Smooth muscle cell (in vitro differentiated cells): ENCODE data around the gene HOXA13. TPM values are rescaled to one million over a fixed set of nuclear protein-coding genes. Genes with fewer than 3 reads are reported as not detected.

Experiments
- DNase-seq: peaks from one replicate; lab custom pipeline; 2025; ENCODE audit not compliant: unreplicated experiment; lab: John Stamatoyannopoulos, UW
- H2AFZ ChIP-seq: fragments of 200-600 bp; sonication (generic); 2 replicates; pipeline ENCODE4 v1.6.0; 2016; ENCODE audit warnings: antibody characterized with exemption, low read depth, mild to moderate bottlenecking
- H3F3A ChIP-seq: fragments of 200-600 bp; sonication (generic); 2 replicates; pipeline ENCODE4 v1.6.0; 2017; ENCODE audit warnings: antibody characterized with exemption, low read depth
- H3K27ac ChIP-seq: fragments of 200-600 bp; sonication (generic); 2 replicates; pipeline ENCODE4 v1.5.1; 2016; ENCODE audit warnings: low read depth, mild to moderate bottlenecking
- H3K27me3 ChIP-seq: fragments of 200-600 bp; sonication (generic); 2 replicates; pipeline ENCODE4 v1.6.1; 2016; ENCODE audit warnings: low read depth, mild to moderate bottlenecking
- H3K36me3 ChIP-seq: fragments of 200-600 bp; sonication (generic); 2 replicates; pipeline ENCODE4 v1.5.1; 2016; ENCODE audit warnings: low read depth
- H3K4me1 ChIP-seq: fragments of 200-600 bp; sonication (generic); 2 replicates; pipeline ENCODE4 v1.5.1; 2016; ENCODE audit warnings: low read depth
- H3K4me2 ChIP-seq: fragments of 200-600 bp; sonication (generic); 2 replicates; pipeline ENCODE4 v1.6.0; 2016; ENCODE audit warnings: mild to moderate bottlenecking
- H3K4me3 ChIP-seq: fragments of 200-600 bp; sonication (generic); 2 replicates; pipeline ENCODE4 v1.5.1; 2016; ENCODE audit warnings: mild to moderate bottlenecking
- H3K79me2 ChIP-seq: fragments of 200-600 bp; sonication (generic); 2 replicates; pipeline ENCODE4 v1.6.0; 2016; ENCODE audit warnings: low read depth, mild to moderate bottlenecking
- H3K9ac ChIP-seq: fragments of 200-600 bp; sonication (generic); 2 replicates; pipeline ENCODE4 v1.6.0; 2016; ENCODE audit warnings: low read depth
- H3K9me3 ChIP-seq: fragments of 200-600 bp; sonication (generic); replicated peaks from 2 replicates; pipeline ENCODE4 v1.5.1; 2016; ENCODE audit warnings: low read depth
- H4K20me1 ChIP-seq: fragments of 200-600 bp; sonication (generic); 2 replicates; pipeline ENCODE4 v1.6.0; 2016; ENCODE audit warnings: low read depth
- WGBS: methylation state at CpG from one replicate; pipeline ENCODE4 v1.1.7; 2016; ENCODE audit warnings: low lambda C conversion rate; 5-methylcytosine and 5-hydroxymethylcytosine counted together
- polyA plus RNA-seq: library from polyadenylated mRNA; unstranded; fragments of >200 nt; fragmentation: Nextera tagmentation; extraction: Ambion mirVana; gene quantifications from 2 replicates; pipeline ENCODE4 v1.2.1, GENCODE V29; 2016
- total RNA-seq: library from RNA; depleted of rRNA; stranded (reverse); fragments of >200 nt; gene quantifications from 2 replicates; pipeline ENCODE4 v1.2.3, GENCODE V29; 2014
- TF ChIP-seq, protein P1 (sequence below): fragments of 200-600 bp; sonication (generic); IDR thresholded peaks from 2 replicates; pipeline ENCODE4 v1.5.1; 2017; ENCODE audit warnings: borderline replicate concordance, mild to moderate bottlenecking, antibody characterized with exemption; ENCODE audit not compliant: insufficient read depth, poor library complexity, severe bottlenecking

Gene HOXA13
- total and polyA plus RNA-seq, 2 experiments from 2014 or later, result 10.0 to 14.2 TPM

DNA sequence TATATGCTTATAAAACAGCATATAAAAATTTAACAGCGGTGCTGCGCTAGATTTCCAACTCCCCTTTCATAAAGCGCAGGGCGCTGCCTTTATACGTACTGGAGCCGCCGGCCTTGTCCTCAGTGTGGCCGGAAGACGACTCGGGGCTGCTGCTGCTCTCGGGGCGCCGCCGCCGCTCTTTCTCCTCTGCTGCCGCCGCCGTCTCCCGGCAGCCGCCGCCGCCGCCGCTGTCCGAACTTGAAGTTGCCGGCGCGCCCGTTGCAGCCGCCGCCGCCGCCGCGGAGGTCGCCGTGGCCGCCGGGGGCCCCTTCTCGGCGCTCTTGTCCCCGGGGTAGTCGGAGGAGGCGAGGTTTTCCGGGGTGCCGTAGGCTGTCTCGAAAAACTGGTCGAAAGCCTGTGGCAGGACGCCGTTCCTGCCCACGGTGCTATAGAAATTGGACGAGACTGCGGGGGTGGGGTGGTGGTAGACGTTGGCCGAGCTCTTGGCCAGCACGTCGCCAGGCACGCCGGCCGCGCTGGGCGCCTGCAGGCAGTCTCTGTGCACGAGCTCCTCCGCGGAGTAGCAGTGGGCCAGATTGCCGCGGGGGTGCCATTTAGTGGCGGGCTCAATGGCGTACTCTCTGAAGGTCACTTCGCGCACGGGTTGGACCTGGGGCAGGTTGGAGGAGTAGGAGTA is 15.4 kb downstream of the HOXA13 start:
- Histone ChIP-seq H2AFZ (peak overlapping the region; percentile 0), H3K27me3 (no peaks in the 10 kb centered on the region), H3K36me3 (no peaks in the 10 kb centered on the region), H3K9me3 (no peaks in the 10 kb centered on the region), H3K4me1 (peaks cover 12% of the 10 kb centered on the region), H3K4me2 (peak overlapping the region; percentile 89), H3K9ac (peak overlapping the region; percentile 69), H4K20me1 (peaks cover 6% of the 10 kb centered on the region), H3F3A (peaks cover 9% of the 10 kb centered on the region), H3K79me2 (peaks cover 80% of the 10 kb centered on the region), H3K4me3 (peak overlapping the region; percentile 60), H3K27ac (peak overlapping the region; percentile 69)
- WGBS, result under 1% methylated on average over 72 of the region's 72 CpGs
- DNase-seq, result no peak
- TF ChIP-seq, protein P1, sequence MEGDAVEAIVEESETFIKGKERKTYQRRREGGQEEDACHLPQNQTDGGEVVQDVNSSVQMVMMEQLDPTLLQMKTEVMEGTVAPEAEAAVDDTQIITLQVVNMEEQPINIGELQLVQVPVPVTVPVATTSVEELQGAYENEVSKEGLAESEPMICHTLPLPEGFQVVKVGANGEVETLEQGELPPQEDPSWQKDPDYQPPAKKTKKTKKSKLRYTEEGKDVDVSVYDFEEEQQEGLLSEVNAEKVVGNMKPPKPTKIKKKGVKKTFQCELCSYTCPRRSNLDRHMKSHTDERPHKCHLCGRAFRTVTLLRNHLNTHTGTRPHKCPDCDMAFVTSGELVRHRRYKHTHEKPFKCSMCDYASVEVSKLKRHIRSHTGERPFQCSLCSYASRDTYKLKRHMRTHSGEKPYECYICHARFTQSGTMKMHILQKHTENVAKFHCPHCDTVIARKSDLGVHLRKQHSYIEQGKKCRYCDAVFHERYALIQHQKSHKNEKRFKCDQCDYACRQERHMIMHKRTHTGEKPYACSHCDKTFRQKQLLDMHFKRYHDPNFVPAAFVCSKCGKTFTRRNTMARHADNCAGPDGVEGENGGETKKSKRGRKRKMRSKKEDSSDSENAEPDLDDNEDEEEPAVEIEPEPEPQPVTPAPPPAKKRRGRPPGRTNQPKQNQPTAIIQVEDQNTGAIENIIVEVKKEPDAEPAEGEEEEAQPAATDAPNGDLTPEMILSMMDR, result no peak

DNA sequence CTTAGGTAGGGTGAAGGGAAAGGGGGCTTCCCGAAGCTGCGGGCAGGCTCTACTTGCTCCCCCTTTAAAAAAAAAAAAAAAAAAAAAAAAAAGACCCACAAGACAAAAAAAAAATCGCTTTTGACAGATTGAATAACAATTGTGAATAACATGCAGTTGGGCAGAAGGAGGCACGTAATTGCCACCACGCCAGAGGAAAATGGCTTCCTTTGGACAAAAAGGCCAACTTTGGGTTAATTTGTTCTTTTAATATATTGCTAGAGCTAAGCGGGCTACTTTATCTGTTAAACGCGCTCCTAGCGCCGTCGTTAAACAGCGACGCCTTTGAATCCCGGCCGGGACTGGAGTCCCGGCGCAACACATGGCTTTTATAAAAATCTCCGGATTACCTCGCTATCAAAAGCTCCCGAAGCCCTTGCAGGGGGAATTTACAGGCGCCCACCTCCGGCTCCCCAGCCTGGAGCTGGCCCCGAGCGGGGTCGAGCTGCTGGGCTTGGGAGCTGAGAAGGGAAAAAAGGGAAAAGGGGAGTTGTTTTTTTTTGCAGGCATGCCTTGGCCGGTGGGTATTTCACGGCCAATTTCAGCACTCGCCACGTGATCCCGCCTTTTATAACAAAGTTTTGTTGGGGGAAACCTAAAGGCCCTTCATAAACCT is 16.1 kb downstream of the HOXA13 start:
- DNase-seq, result no peak
- peak overlapping the region; percentile 69 for H3K27ac ChIP-seq
- H3K9ac ChIP-seq, result peak overlapping the region; percentile 69
- H4K20me1 ChIP-seq, result peaks cover 6% of the 10 kb centered on the region
- no peaks in the 10 kb centered on the region for H3K27me3 ChIP-seq
- H3K36me3 ChIP-seq, result no peaks in the 10 kb centered on the region
- H3K79me2 ChIP-seq, result peaks cover 80% of the 10 kb centered on the region
- TF ChIP-seq, protein P1, result no peak
- peak overlapping the region; percentile 0 for H2AFZ ChIP-seq
- under 1% methylated on average over 30 of the region's 30 CpGs for WGBS
- peak overlapping the region; percentile 89 for H3K4me2 ChIP-seq
- H3F3A ChIP-seq, result peaks cover 9% of the 10 kb centered on the region
- H3K9me3 ChIP-seq, result no peaks in the 10 kb centered on the region
- peaks cover 12% of the 10 kb centered on the region for H3K4me1 ChIP-seq
- peak overlapping the region; percentile 60 for H3K4me3 ChIP-seq

DNA sequence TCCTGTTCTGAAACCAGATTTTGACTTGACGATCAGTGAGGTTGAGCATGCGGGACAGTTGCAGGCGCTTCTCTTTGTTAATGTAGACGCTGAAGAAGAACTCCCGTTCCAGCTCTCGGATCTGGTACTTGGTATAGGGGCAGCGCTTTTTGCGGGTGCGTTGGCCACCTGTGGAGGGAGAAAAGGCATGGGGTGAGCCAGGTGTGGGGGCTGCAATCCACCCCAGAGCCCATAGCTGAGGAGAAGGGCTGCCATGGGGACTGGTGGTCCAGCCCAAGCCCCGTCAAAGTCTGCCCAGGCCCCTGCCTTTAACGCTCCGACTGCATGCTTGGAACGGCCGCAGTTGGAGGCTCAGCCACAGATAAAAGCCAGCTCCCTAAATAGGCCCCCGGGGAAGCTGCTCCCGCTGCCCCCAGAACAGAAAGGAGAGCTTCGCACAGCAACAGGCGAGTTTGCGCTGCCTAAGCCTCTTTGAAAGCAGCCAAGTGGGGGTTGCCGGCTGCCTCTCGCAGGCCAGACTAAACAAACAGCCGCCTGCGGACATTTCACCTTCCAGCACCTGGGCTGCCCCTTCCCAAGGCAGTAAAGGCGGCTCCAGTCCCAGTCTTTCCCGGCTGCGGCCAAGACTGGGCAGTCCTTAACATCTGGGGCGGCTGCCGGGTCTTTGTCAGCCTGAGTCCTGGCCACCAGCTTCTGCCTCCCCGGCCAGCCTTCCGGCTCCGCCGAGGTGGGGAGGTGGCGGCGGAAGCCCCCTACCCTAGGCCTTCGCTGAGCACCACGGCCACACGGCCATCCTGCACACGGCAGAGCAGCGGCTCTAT is 16.8 kb downstream of the HOXA13 start:
- Histone ChIP-seq H3K27ac (peak overlapping the region; percentile 69), H3K9ac (peak overlapping the region; percentile 69), H3K27me3 (no peaks in the 10 kb centered on the region)

More for the DNA sequence above, 16.8 kb downstream of the HOXA13 start:
- Histone ChIP-seq H3F3A (peaks cover 9% of the 10 kb centered on the region), H3K4me3 (peak overlapping the region; percentile 60), H3K36me3 (no peaks in the 10 kb centered on the region), H3K4me1 (peaks cover 12% of the 10 kb centered on the region), H3K79me2 (peaks cover 80% of the 10 kb centered on the region), H3K9me3 (no peaks in the 10 kb centered on the region), H2AFZ (no peak overlapping the region), H4K20me1 (peaks cover 10% of the 10 kb centered on the region), H3K4me2 (peak overlapping the region; percentile 89)
- DNase-seq, result no peak
- WGBS, result 4% methylated on average over 39 of the region's 39 CpGs
- TF ChIP-seq, protein P1, result no peak
